Neural cell (in vitro differentiated cells): ENCODE results near the gene MYLIP.

ENCODE experiments used
- EP300 ChIP-seq: fragments of 450-650 bp; conservative IDR thresholded peaks from 2 replicates; pipeline ENCODE4 v1.6.1; 2014; ENCODE audit warnings: antibody characterized with exemption, mild to moderate bottlenecking, moderate library complexity; ENCODE audit not compliant: poor library complexity, severe bottlenecking
- POLR2AphosphoS5 ChIP-seq: IDR thresholded peaks from 2 replicates; pipeline ENCODE4 v1.6.1; 2012

DNA sequence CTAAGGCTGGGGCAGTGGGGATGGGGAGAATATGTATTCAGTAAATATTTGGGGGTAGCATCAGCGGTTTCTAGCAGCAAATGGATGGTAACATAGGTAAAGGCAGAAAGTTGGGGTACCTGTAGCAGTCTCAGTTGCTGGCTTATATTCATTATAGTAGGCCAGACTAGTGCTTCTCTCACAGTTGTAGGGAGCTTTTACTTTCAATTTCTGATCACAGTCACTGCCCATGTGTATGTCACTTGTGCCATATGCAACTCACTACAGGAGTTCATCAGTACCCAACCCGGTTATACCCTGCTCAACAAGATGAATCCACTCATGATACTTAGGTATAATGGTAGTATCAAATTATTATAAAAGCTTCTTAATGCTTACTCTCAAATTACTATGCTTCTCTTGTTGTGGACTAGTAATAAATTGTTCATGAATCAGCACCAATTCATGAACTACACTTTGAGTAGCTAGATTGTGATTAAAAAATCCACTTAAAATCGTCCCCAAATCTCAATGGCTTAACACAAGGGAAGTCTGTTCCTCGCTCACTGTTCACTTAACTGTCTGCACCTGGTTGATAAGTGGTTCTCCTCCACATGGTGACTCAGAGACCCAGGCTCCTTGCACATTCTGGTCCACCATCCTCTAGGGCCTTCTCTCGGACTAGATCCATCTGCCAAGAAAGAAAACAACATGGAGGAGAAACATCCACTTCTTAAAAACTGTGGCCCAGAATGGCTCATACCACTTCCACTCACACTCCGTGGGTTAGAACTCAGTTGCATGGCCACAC is 31.3 kb upstream of the MYLIP start:
- no peak for TF ChIP-seq POLR2AphosphoS5
- no peak for TF ChIP-seq EP300
